IPS DF 19.7 (cell line): ENCODE results near the gene SLFN12.
"Not testable (repeated sequence)": the region's sequence is repeated elsewhere in the genome, so short reads cannot be mapped to it uniquely, and the experiment has no call there.

ENCODE experiments used
- DNase-seq: peaks from one replicate; pipeline ENCODE4 v3.0.0-alpha.2; 2013; ENCODE audit warnings: low read depth, low spot score

SLFN12 gene

DNA sequence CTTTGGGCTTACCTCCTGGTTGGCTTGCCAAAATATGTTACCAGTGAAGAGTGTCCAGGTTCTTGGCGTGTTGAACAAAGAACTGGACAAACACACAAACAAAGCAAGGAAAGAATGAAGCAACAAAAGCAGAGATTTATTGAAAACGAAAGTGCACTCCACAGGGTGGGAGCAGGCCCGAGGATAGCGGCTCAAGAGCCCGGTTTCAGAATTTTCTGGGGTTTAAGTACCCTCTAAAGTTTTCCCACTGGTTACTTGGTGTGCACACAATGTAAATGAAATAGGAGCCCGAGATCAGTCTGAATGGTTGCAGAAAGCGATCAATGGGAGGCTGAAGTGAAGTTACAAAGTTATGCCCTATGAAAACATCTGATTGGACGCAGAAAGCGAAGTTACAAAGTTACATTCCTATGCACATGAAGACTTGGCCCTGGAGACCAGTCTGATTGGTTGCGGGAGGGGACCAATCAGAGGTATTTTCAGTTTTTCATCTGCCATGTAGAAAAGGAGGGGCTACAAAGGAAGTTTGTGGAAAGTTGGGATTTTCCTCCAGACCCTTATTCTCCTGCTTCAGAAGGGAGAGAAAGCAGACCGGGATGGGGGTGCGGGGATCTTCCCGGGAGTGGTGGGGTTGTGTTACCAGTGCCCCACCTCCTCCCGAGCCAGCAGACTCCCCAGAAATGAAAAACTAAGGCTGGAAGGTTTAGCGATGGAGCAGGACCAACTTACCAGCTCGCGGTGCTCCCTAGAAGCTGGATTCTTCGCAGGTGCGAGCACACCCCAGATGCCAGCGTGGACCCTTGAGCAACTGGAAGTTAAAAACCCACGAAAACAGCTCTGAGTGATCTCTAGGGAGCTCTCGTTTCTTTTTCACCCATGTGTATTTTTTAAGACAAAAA lies at the start of gene SLFN12:
Gene SLFN12 (minus strand): TSS at position 325 of the 899 bp plus-strand sequence. CDS start 9,472 bp downstream, outside the sequence.
- peak; percentile 91 for DNase-seq

DNA sequence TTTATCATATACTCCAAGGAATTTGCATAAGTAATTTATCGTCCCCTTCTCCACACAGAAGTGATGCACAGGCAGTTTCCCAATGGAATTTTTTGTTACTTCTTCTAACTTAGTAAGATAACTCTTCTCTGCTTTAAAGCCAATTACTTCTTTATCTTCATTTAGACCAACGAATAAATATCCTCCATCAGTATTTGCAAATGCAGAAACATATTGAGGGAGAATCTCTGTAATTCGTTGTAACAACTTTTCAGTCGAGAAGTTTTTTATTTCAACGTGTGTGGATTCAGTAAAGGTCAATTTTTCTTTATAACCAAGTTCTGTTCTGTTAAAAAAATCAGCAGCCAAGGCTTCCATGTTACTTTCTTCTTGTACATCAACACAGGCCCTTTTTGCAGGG lies 47.0 kb upstream of the SLFN12 start:
- DNase-seq, result no peak

DNA sequence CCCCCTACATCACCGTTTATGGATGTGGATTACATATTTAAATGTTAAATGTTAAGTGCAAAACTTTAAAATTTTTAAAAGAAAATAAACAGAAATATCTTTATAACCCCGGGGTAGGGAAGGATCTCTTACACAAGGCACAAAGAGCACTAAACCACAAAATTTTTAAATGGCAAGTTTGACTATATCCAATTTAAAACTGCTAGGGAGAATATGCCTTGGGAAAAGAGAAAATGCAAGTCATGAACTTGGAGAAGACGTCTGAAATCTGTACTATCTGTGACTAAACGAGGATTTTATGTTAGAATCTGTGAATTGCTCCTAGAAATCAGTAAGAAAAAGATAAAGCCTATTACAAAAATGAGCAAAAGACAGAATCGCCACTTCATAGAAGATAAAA lies 44.9 kb upstream of the SLFN12 start:
- no peak for DNase-seq

DNA sequence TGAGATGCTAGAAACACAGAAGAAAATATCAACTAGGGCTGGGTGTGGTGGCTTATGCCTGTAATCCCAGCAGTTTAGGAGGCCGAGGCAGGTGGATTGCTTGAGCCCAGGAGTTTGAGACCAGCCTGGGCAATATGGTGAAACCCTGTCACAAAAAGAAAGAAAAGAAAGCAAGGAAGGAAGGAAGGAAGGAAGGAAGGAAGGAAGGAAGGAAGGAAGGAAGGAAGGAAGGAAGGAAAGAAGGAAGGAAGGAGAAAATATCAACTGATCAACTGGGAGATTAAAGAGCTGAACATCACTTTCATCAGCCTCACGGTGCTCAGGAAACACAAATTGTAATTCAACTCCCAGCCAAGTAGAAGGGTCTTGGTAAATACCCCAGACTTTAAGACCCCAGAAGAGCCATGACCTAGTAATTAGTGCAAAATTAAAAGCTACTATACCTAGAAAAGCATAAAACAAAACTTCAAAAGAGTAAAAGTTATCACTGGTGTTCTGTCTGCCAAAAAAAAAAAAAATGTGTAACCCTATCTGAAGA lies 44.1 kb upstream of the SLFN12 start:
- DNase-seq, result no peak

DNA sequence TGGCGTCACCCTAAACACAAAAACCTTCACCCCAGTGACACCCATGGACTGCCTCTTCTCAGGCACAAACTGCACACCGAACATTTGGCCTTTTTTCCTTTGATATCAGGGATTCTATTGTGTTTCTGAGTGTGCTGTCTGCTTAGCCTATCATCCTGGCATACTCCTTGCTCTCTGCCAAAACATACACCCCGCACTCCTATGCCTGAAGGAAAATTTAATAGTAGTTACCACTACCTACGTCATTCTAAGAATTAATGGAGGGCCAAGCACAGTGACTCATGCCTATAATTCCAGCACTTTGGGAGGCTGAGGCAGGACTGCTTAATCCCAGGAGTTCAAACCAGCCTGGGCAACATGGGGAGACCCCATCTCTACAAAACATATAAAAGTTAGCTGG lies 36.2 kb upstream of the SLFN12 start:
- DNase-seq, result no peak

DNA sequence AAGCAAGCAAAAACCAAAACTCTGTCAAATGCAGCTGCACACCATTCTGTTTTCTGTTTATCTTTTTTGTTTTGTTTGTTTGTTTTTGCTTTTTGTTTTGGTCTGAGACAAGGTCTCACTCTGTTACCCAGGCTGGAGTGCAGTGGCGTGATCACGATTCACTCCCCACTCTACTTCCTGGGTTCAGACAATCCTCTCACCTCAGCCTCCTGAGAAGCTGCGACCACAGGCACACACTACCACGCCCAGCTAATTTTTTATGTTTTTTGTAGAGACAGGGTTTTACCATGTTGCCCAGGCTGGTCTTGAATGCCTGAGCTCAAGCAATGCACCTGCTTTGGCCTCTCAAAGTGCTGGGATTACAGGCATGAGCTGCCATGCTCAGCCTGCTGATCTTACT lies 35.5 kb upstream of the SLFN12 start:
- no peak for DNase-seq

DNA sequence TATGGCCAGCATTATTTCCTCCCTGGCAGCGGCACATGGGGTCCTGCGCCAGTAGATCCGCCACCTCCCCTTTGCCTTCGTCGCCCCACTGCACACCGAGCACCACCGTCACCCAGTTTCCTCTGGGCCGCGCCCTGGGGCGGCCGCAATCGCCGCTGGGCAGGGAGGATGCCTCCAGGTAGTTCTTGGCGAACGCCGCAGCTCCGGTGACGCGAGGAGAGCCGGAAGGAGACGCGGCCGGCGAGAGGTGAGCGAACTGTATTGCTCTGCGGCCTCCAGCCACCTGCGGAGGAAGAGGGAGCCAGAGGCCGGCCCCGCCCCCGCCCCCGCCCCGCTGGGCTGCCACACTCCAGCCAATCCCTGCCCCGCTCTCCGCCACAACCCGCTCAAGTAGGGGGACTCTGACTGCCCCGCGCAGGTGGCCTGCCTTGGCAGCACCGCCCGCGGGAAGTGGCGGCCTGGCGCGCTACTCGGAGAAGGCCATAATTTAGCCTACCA lies 28.1 kb upstream of the SLFN12 start:
- DNase-seq, result peak; percentile 54

DNA sequence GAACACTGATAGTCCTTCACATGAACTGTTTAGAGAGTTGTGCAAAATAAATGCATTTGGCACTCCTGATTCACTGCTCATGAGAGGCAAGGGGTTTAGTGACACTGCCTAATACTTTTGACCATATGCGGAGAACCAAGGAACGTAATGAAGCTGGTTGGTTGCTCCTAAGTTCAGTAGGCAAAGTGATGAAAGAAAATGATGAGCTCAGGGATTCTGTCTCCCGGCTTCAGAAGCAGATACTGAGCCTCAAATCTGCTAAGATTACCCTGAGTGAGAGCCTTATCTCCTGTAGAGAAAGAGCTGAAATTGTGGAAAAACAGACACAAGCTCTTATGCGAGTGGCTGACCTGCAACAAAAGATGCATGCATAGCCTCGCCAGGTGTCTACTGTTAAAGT lies 21.7 kb upstream of the SLFN12 start:
- DNase-seq, result not testable (repeated sequence)

DNA sequence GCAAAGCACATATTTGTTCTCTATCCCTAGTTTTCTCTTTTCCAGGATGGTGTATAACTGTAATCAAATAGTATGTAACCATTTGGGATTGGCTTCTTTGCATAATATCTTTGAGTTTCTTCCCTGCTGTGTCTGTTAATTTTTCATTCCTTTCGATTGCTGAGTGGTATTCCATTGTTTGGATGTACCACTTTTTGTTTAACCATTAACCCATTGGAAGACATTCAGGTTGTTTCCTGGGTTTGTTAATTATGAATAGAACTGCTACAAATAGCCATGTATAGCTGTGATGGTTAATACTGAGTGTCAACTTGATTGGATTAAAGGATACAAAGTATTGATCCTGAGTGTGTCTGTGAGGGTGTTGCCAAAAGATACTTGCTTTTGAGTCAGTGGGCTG lies 20.9 kb upstream of the SLFN12 start:
- no peak for DNase-seq

DNA sequence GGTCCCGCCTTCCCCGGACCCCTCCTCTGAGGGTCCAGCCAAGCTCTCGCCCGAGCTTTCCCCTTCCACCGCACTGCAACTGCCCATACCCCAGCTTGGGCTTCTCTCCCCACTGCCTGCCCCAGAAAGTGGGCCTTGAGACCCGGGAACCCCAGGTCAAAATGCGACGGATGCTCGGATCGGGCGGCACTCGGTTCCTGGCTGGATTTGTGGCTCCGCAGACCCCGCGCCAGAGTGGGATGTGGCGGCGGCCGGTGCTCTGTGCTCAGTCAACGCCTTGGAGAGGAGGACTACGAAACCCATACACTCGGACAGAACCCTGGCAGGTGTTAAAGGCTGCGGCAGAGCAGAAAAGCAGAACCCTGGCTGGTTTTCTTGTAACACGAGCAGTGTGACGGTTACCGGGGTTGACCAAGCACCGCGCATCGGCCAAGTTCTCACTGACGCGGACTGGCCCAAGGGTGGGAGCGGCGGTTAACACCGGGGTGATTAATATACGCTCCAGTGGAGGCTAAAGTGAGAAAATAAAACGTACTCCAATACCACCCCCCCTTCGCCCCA lies 17.2 kb upstream of the SLFN12 start:
- no peak for DNase-seq

DNA sequence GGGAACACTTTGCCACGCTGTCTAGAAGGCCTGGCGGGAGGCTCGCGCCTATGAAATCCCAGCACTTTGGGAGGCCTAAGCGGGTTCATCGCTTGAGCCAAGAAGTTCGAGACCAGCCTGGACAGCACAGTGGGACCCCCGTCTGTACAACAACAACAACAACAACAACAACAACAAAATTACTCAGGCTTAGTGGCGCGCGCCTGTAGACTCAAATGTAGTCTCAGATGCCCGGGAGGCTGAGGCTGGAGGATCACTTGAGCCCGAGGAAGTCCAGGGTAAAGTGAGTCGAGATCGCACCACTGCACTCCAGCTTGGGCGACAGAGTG lies 16.6 kb upstream of the SLFN12 start:
- DNase-seq, result no peak

DNA sequence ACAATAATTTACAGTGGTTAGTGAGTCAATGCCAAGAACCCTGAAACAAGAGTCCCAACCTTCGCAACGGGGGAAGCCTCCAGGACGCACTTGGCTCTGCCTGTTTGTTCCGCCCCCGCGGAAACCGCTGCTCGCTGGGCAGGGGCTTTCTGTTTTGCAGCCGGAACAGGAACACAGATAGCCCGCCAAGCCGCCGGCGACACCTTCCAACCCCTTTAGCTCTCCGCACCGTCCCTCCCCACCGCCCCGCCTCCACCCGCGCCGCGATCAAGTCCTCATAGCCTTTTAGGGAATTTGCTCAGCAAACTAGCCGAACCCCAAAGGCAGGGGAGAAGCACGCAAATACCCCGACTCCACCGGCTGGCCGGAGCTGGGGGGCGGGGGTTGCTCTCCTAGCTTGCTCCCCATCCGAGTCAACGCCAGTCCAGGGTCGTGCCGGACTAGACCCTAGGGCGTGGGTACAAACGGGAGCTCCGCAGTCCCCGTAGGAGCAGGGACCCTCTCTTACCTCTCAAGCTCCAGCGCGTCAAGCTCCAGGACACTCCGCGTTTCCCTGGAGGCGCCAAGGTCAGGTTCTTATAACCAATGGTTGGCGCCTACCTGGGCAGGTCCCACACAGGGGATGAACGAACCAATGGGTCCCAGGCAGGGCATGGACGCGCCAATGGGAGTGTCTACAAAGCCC lies 16.1 kb upstream of the SLFN12 start, which contains the start of gene SLFN13:
Gene SLFN13 (minus strand): TSS at position 553 of the 685 bp plus-strand sequence. CDS start 3,086 bp downstream, outside the sequence.
- peak; percentile 87 for DNase-seq

DNA sequence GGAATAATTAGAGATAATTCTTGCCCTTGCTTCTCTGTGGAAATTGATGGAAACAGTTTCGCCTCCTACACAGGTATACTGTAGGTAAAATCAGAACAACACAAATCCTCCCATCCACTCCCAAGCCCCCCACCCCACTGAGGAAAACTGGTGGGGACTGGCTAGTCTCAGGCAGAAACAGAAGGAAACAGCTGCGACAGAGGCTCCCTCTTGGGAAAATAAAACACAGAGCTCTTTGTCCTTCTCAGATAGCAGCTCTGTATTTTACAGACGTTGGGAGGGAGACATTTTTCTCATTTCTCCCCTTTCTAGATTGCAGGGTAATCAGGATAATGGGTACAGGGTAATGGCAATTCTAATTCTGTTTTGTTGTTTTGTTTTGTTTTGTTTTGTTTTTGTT lies 15.2 kb upstream of the SLFN12 start:
- no peak for DNase-seq

DNA sequence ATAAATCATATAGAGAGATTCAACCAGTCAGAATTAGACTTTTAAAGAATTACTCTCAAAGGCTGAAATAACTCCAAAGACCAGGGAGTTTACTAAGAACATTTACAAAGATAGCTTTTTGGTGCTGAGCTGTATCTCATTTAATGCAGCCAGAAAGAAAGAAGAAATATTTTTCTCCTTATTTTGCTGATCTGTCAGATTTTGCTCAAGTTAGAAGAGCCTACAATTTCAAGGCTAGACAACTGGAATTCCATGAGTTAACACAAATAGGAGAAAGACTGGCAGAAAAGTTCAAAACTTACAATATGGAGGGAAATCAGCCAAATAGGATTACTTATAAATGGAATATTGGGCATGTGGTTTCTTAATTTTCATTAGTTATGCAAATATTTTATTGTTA lies 6.1 kb upstream of the SLFN12 start:
- no peak for DNase-seq

DNA sequence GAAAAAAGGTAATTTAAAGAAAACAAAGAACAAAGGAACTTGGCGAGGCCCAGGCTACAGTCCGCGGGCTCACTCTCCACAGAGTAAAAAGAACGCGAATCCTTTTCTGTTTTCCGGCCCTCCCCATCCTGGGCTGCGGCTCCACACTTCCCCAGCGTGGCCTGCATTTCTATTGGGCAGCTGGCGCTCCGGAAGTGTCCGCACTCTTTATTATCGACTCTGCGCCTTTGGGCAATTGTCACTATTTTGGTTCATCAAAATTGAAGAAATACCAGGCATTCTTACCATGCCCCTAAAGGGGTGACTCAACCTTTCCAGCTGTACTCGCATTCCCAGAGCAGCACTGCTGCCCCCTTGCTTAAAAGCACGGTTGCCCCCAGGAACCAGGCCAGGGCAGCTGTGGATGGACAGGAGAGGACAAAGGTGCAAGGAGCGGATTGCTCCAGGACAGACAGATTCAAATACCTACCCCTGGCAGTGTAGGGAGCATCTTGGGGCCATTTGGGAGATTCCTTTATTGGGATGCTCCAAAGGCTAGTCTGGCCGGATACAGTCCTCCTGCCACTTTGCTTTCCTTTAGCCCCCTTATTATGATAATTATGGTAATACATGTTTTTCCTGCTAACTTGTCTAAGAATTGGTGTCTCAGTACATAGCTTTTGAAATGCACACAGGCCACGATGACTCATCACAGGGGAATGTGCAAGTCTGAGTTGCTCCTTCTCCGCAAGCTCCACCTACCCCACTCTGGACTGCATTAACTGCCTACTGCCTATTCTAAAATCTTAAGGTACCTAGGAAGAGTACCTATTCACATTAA lies 985 bp upstream of the SLFN12 start:
- DNase-seq, result peak; percentile 100

DNA sequence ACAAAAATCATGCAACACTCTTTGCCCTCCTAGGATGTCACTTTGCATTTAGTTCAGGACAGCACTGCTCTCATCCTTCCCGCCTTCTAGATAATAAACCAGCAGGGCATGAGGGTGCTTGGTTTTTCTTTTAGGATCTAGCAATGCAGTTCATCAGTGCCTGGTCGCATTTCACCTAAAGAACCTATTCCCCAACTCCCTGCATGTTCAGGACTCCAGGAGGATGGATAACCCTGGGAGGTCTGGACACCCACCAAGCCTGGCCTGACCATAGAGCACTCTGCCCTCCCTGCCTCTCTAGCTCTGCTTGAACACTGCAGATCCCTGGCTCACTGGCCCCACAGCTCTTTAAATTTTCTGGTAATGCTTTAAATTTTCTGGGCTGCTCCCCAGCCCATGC lies 2.6 kb downstream of the SLFN12 start:
- DNase-seq, result no peak

DNA sequence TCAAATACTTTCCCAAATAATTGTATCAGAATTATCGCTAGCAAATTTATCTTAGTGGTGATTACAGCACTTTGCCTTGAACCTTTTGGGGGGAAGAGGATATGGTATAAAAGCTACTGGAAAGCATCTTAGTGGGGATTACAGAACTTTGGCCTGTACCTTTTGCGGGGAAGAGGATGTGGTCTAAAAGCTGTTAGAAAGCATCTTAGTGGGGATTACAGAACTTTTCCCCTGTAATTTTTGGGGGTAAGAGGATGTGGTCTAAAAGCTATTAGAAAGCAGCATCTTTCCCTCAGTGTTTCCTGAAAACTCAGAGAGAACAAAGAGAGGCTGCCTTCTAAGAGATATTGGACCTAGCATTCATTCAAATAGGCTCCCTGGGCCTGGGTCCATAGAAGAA lies 4.1 kb downstream of the SLFN12 start:
- DNase-seq, result no peak

DNA sequence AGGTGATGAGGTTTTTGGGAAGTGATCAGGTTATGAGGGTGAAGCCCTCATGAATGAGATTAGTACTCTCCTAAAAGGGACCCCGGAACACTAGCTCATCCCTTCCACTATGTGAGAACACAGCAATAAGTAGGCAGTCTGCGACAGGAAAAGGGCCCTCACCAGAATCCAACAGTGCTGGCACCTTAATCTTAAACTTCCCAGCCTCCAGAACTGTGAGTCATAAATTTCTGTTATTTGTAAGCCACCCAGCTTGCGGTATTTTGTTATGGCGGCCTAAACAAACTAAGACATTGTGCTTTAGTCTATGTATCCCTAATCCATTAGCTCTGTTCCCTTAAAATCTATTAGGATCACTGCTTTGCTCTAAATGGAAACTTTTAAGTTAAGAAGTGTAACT lies 8.5 kb downstream of the SLFN12 start:
- DNase-seq, result no peak

DNA sequence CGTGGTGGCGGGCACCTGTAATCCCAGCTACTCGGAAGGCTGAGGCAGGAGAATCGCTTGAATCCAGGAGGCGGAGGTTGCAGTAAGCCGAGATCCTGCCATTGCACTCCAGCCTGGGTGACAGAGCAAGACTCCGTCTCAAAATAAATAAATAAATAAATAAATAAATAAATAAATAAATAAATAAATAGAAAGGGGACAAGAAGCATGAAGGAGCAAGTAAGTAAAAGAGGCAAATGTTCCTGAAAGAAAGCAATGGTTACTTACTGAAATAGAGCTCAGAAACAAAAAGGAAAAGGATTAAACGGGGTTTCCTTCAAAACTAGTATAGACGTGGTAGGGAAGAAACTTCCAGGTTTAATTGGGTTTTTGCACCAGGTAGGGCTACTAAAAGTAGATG lies 11.2 kb downstream of the SLFN12 start:
- not testable (repeated sequence) for DNase-seq

DNA sequence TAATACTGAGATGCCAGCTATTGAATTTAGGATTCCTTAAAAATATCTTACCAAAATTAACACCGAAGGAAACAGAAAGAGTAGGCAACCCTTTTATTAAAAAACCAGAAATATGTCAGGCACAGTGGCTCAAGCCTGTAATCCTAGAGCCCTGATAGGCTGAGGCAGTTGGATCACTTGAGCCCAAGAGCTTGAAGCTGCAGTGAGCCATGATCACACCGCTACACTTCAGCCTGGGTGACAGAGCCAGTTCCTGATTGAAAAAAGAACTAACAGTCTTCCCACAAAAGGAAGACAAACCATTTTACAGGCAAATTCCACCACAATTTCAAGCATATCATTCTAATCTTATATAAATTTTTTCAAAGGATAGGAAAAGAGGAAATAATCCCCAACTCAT lies 15.6 kb downstream of the SLFN12 start:
- no peak for DNase-seq

DNA sequence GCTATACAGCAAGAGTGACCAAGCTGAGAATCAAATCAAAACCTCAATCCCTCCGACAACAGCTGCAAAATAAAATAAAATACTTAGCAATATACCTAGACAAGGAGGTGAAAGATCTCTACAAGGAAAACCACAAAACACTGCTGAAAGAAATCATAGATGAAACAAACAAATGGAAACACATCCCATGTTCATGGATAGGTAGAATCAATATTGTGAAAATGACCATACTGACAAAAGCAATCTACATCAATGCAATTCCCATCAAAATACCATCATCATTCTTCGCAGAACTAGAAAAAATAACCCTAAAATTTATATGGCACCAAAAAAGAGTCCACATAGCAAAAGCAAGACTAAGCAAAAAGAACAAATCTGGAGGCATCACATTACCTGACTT lies 17.6 kb downstream of the SLFN12 start:
- not testable (repeated sequence) for DNase-seq
